ENCODE measurements around the gene ZNF598. TPM values are rescaled to one million over a fixed set of nuclear protein-coding genes. Genes with fewer than 3 reads are reported as not detected.

Gene ZNF598
- total RNA-seq, 1 donor = 27.6 TPM

DNA sequence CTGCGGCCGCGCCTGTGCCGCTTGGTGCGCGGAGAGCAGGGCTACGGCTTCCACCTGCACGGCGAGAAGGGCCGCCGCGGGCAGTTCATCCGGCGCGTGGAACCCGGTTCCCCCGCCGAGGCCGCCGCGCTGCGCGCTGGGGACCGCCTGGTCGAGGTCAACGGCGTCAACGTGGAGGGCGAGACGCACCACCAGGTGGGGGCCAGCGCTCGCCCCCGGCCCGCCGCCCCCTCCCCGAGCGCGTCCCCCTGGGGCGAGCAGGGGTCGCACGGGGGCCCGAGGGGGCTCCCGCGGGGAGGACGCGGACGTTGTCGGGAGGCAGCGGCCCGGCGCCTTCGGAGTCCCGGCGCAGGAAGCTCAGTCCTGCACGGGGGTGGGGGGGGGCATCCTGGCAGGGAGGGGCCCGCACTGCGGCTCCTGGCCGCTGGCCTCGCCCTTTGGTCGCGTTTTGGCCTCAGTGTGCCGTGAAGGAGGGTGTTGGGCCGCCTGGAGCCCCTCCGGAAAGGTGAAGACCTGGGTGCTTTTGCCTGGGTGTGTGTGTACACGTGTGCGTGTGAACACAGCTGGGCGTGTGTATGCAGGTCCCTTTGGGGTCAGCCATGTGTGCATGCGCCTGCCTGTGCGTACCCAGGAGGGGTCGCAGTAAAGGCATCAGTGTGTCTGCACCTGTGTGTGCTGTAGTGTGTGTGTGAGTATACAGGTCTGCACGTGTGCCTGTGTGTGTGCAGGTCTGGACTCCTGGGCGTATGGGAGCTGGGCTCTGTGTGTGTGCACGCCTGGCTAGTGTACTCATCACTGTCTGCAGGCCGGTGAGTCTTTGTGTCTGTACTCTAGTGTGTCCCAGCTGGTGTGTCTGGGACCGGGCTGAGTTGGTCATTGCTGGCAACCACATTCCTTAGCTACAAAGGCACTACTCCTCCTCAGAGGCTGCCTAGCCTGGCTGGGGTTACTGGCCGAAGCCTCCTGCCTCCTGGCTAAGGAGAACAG lies 17.7 kb upstream of the ZNF598 start:
- no peak for DNase-seq (ENCODE audit: low read depth)
- TF ChIP-seq, protein P1, sequence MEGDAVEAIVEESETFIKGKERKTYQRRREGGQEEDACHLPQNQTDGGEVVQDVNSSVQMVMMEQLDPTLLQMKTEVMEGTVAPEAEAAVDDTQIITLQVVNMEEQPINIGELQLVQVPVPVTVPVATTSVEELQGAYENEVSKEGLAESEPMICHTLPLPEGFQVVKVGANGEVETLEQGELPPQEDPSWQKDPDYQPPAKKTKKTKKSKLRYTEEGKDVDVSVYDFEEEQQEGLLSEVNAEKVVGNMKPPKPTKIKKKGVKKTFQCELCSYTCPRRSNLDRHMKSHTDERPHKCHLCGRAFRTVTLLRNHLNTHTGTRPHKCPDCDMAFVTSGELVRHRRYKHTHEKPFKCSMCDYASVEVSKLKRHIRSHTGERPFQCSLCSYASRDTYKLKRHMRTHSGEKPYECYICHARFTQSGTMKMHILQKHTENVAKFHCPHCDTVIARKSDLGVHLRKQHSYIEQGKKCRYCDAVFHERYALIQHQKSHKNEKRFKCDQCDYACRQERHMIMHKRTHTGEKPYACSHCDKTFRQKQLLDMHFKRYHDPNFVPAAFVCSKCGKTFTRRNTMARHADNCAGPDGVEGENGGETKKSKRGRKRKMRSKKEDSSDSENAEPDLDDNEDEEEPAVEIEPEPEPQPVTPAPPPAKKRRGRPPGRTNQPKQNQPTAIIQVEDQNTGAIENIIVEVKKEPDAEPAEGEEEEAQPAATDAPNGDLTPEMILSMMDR (IDR thresholded peaks at IDR 0.05; ENCODE audit: insufficient read depth, low read depth, low read length) = no peak
- H3K4me3 ChIP-seq (ENCODE audit: low read depth, low read length) = peak overlapping the region; percentile 73

DNA sequence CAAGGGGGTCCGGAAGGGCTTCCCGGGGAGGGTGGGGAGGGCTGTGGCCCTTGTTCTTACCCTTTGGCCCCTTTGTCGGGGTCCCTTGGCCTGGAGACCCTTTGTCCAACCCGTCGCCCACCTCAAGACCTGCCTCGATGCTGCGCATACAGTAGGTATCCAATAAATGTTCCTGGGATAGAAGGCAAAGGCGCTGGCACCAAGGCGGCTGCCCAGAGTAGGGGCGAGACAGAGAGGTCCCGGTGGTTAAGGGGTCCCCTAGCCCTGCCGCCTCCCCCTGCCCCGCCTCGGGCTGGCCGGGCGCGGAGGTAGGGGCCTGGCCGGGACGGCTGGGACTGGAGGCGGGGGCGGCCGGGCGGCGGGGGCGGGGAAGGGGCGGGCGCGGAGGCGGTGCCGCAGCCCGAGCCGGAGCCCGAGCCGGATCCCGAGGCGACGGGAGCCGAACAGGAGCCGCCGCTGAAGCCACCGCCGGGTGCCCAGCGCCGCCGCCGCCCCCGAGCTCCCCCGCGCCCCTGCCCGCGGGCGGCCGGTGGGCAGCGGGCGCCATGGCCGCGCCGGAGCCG lies 16.9 kb upstream of the ZNF598 start, which contains the start of gene NHERF2:
NHERF2 (plus strand) TSS at position 442 of the 563 bp plus-strand sequence; CDS start at position 546, 104 bp downstream.
- TF ChIP-seq, protein P1 (IDR thresholded peaks at IDR 0.05; ENCODE audit: insufficient read depth, low read depth, low read length) = no peak
- DNase-seq (ENCODE audit: low read depth) = no peak
- peak within 1 kb of the TSS; percentile 73 for H3K4me3 ChIP-seq (ENCODE audit: low read depth, low read length)

DNA sequence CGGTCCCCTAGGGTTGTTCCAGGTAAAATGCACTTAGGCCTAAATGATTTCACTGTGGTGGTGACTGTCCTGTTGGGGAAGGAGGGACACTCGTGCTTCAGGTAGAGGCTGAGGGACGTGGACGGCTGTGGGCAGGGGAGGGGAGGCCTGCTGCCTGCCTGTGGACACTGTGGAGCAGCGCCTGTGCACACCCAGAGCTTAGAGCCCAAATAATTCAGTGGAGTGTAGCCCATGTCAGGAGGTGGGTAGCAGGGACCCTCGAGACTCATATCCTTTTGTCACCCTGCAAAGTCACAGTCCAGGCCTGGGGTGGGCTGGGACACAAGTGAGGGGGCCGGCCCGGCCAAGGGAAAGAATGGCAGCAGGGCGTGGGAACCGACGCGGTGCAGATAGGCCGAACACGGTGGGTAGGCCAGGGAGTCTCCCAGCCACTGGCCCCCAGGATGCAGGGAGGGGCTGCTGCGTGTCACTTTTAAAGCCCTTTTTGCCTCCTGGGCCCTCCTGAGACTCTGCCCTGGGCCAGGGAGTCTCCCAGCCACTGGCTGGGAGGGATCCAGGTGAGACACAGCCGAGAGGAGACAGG lies 16.3 kb upstream of the ZNF598 start:
- TF ChIP-seq, protein P1 (IDR thresholded peaks at IDR 0.05; ENCODE audit: insufficient read depth, low read depth, low read length) = no peak
- DNase-seq (ENCODE audit: low read depth) = no peak
- H3K4me3 ChIP-seq (ENCODE audit: low read depth, low read length) = peak overlapping the region; percentile 54

DNA sequence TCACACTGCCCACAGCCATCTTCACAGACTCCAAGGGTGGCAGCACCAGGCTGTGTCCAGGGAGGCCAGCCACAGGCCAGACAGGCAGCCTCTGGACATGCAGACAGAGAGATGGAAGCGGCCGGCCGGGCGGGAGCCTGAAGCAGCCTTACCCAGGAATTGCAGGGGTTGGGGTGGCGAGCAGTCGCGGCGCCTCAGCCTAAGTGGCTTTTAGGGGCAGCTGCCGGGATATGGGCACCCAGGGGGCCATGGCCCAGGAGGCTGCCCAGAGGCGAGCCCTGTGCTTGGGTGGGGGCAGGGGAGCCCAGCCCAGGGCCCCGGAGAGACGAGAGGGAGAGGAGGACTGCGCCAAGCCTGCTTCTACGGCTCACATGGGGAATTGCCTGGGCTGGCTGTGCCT lies 15.6 kb upstream of the ZNF598 start:
- TF ChIP-seq, protein P1 (IDR thresholded peaks at IDR 0.05; ENCODE audit: insufficient read depth, low read depth, low read length) = no peak
- DNase-seq (ENCODE audit: low read depth) = no peak
- no peak overlapping the region for H3K4me3 ChIP-seq (ENCODE audit: low read depth, low read length)

DNA sequence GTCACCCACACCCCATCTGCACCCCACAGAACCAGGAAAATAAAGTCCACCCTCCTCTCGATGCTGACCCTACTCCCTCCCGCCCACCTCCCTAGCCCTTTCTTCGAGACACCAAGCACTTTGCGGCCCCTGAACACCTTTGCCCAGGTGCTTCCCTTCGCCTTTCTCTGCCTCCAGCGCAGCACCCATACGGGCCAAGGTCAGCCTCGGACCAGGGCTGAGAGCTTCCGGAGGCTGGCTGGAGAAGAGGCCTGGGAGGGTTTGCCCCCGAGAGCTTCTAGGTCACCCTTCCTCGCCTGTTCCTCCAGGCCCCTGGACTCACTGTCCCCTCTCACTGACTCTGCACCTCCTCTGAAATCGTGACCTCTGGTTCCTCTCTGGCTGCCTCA lies 14.4 kb upstream of the ZNF598 start:
- no peak overlapping the region for H3K4me3 ChIP-seq (ENCODE audit: low read depth, low read length)
- TF ChIP-seq, protein P1 (IDR thresholded peaks at IDR 0.05; ENCODE audit: insufficient read depth, low read depth, low read length) = no peak
- no peak for DNase-seq (ENCODE audit: low read depth)

DNA sequence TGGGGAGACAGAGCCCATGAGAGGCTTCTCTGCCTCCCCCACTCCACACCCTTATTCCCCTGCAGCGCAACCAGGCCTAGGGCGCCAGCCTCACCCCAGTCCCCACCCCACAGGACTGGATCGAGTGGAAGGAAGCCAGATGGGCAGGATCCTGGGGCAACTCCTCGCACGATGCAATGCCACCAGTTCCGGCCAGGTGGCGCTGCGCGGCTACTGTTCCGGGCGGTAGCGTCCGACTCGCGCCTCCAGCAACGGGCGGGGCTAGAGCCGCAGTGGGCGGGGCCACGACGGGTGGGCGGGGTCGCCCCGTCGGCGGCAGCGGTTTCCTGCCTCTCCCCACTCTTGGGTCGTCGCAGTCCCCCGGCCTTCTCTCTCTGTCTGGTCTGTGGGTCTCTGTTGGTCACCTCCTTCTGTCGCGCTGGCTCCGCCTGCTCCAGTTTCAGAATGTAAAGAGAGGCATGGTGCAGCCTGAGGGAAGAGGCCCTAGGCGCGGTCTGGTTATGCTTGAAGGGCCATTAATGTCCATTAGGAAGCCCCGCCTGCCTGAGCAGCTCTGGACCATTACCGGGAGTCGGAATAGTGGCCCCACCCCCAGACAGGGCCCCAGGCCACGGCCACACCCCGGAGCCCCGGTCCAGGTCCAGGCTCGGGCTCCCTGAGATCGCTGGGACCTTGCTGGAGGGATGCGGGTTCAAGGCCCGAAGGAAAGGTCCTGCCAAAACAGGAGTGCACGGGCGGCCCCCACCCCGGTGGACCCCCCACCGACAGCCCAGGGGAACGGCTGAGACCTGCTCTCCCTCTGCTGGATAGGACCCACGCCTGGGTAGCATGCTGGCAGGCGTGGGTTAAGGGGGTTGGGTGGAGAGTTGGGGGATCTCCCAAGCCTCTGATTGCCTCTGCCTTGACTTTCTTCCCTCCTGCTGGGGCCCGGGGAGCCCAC lies 13.7 kb upstream of the ZNF598 start:
- peak; percentile 89 for DNase-seq (ENCODE audit: low read depth)
- TF ChIP-seq, protein P1 (IDR thresholded peaks at IDR 0.05; ENCODE audit: insufficient read depth, low read depth, low read length) = peak; percentile 90

More for the DNA sequence above, 13.7 kb upstream of the ZNF598 start:
- H3K4me3 ChIP-seq (ENCODE audit: low read depth, low read length) = peak overlapping the region; percentile 50

All from fibroblast of villous mesenchyme (primary cell).